Measurements from ENCODE around the gene ZMYM1. TPM values are rescaled to one million over a fixed set of nuclear protein-coding genes. Genes with fewer than 3 reads are reported as not detected.

The ZMYM1 gene
- total and polyA plus RNA-seq, 2 of the 8 experiments (the other 6 are each of a cell fraction or from before 2014, with no cell fraction given), result 10.0 to 41.3 TPM

DNA sequence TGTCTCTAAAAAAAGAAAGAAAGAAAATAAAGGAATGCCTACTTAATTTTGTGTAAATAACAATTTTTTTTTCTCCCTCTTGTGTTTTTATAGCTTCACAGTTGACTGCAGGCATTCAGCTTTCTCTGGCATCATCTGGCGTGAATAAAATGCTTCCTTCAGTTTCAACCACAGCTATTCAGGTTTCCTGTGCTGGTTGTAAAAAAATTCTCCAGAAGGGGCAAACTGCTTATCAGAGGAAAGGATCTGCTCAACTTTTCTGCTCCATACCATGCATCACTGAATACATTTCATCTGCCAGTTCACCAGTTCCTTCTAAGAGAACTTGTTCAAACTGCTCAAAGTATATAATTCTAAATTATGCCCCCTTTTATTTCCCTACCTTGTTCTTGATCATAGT is 18.0 kb downstream of the ZMYM1 start:
- Histone ChIP-seq H3K9ac (replicated peaks in 1 of 4; ENCODE audit: extremely low read depth in 1 of 4, low read depth in 3 of 4, low read length in 3 of 4) (no peak overlapping the region), H2BK15ac (ENCODE audit: low read length) (no peak overlapping the region), H4K91ac (replicated peaks; ENCODE audit: insufficient read length, low read length) (no peak overlapping the region), H3K56ac (replicated peaks; ENCODE audit: insufficient read length, low read depth, low read length) (no peak overlapping the region), H2BK20ac (ENCODE audit: low read length) (no peak overlapping the region), H3K9me3 (ENCODE audit: insufficient read depth in 2 of 2, low read depth in 1 of 2, low read length in 1 of 2) (no peaks in the 10 kb centered on the region), H4K20me1 (replicated peaks in 1 of 2; ENCODE audit: control insufficient read depth in 1 of 2, insufficient read depth in 2 of 2, low read length in 2 of 2) (no peaks in the 10 kb centered on the region), H3K23ac (ENCODE audit: insufficient read length) (no peak overlapping the region), H3K4me2 (ENCODE audit: insufficient read depth in 1 of 2, low read depth in 2 of 2, low read length in 2 of 2) (no peak overlapping the region), H3K4ac (replicated peaks; ENCODE audit: insufficient read length, low read depth, low read length) (no peak overlapping the region), H3K4me3 (ENCODE audit: extremely low read depth in 1 of 4, insufficient read depth in 2 of 4, low read depth in 3 of 4, low read length in 4 of 4) (no peak overlapping the region), H3K4me1 (replicated peaks in 1 of 4; ENCODE audit: control insufficient read depth in 3 of 4, insufficient read depth in 4 of 4, low read length in 3 of 4) (no peaks in the 10 kb centered on the region), H3K79me2 (ENCODE audit: control insufficient read depth in 1 of 2, insufficient read depth in 2 of 2, low read length in 2 of 2) (no peaks in the 10 kb centered on the region; a peak in 1 of 4 replicates), H3K36me3 (ENCODE audit: control insufficient read depth in 2 of 4, insufficient read depth in 4 of 4, low read length in 3 of 4) (peaks cover 9 to 76% (median 46%) of the 10 kb centered on the region in 4 experiments), H3K27ac (ENCODE audit: low read depth, low read length) (no peak overlapping the region), H2BK12ac (ENCODE audit: low read depth, low read length) (no peak overlapping the region), H4K8ac (ENCODE audit: extremely low read depth, insufficient read depth, low read length) (no peak overlapping the region), H3K18ac (ENCODE audit: extremely low read depth, low read length) (no peak overlapping the region), H3K14ac (ENCODE audit: insufficient read length) (no peak overlapping the region), H2AK5ac (ENCODE audit: low read depth, low read length) (no peak overlapping the region), H3K23me2 (ENCODE audit: low read depth, low read length) (no peaks in the 10 kb centered on the region), H3K27me3 (replicated peaks in 1 of 4; ENCODE audit: control insufficient read depth in 3 of 4, extremely low read depth in 1 of 4, insufficient read depth in 3 of 4, low read length in 3 of 4) (no peaks in the 10 kb centered on the region), H4K5ac (ENCODE audit: insufficient read length, low read depth, low read length) (no peak overlapping the region), H2AFZ (ENCODE audit: low read length) (no peak overlapping the region), H3K79me1 (ENCODE audit: low read depth, low read length) (no peaks in the 10 kb centered on the region), H2BK5ac (ENCODE audit: low read depth, low read length) (no peak overlapping the region), H2BK120ac (replicated peaks; ENCODE audit: low read depth, low read length) (no peak overlapping the region)
- CTCF ChIA-PET (ENCODE audit: partially characterized antibody), result interaction anchor here (1.5 kb wide), 1 partner anchor 353 kb away, joined by 3 read pairs; no protein-coding TSS in a partner anchor
- FAIRE-seq (no peak), DNase-seq (ENCODE audit: low read depth in 1 of 2, low spot score in 2 of 2) (no peak)
- POLR2A ChIA-PET (ENCODE audit: partially characterized antibody), result no interaction called here
- 0% methylated on average over 1 of the region's 1 CpG; no CpG with 5 or more reads in 1 of the 2 experiments for WGBS, 2 experiments (ENCODE audit: extremely low coverage in 1 of 2, insufficient coverage in 1 of 2, insufficient read length in 1 of 2, insufficient replicate concordance in 2 of 2, low coverage in 1 of 2, low lambda C conversion rate in 2 of 2, missing lambda C conversion rate in 1 of 2)
